Liver (tissue), 3 donors: ENCODE results near the gene PTPN23.

Experiments used
- ATF3 ChIP-seq: IDR thresholded peaks from 2 replicates; pipeline ENCODE4 v1.6.1; 2016; ENCODE audit warnings: antibody characterized with exemption
- CTCF ChIP-seq: fragments of 150-350 bp; IDR thresholded peaks from 2 replicates; pipeline ENCODE4 v1.5.1; 2017; ENCODE audit warnings: improper control_type of control experiment, low read depth, low read length; ENCODE audit not compliant: missing input control
- EGR1 ChIP-seq, 2 donors: IDR thresholded peaks; 2 replicates each; pipeline ENCODE4 v1.6.1; 2016 to 2018; ENCODE audit warnings: antibody characterized with exemption in 2 of 2, low read depth in 2 of 2
- FOXA1 ChIP-seq: IDR thresholded peaks from 2 replicates; pipeline ENCODE4 v1.6.1; 2016; ENCODE audit warnings: antibody characterized with exemption
- GABPA ChIP-seq, 2 donors: IDR thresholded peaks in 1 of 2; conservative IDR thresholded peaks in 1 of 2; 2 replicates each; pipeline ENCODE4 v1.6.1; 2016; ENCODE audit warnings: antibody characterized with exemption in 2 of 2, mild to moderate bottlenecking in 1 of 2, moderate library complexity in 1 of 2
- MAX ChIP-seq: IDR thresholded peaks from 2 replicates; pipeline ENCODE4 v1.6.1; 2016; ENCODE audit warnings: antibody characterized with exemption
- RAD21 ChIP-seq, 2 donors: IDR thresholded peaks; 2 replicates each; pipeline ENCODE4 v1.6.1; 2016; ENCODE audit warnings: antibody characterized with exemption in 2 of 2, mild to moderate bottlenecking in 2 of 2
- SP1 ChIP-seq: IDR thresholded peaks from 2 replicates; pipeline ENCODE4 v1.6.1; 2018; ENCODE audit warnings: antibody characterized with exemption, mild to moderate bottlenecking
- YY1 ChIP-seq: IDR thresholded peaks from 2 replicates; pipeline ENCODE4 v1.6.1; 2016; ENCODE audit warnings: antibody characterized with exemption, mild to moderate bottlenecking
- donor health status: healthy.
- donor health status: healthy.

DNA sequence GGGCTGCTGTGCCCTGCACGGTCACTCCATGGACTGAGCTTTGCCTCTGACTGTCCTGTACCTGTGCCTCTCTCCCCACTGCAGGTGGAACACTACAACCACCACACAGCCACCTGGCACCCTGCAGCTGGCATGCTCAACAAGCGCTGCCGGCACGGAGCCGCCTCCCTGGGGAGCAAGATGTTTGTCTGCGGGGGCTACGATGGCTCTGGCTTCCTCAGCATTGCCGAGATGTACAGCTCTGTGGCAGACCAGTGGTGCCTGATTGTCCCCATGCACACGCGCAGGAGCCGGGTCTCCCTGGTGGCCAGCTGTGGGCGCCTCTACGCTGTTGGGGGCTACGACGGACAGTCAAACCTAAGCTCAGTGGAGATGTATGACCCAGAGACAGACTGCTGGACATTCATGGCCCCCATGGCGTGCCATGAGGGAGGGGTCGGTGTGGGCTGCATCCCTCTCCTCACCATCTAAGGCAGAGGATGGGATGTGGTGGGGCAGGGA lies 37.3 kb upstream of the PTPN23 start:
- TF ChIP-seq CTCF (no peak), MAX (no peak), SP1 (no peak), EGR1 (IDR thresholded peaks at IDR 0.05; ENCODE audit: low read depth in 2 of 2) (no peak), FOXA1 (no peak), RAD21 (IDR thresholded peaks at IDR 0.05) (no peak), YY1 (no peak), ATF3 (no peak), GABPA (IDR thresholded peaks at IDR 0.05 in 1 of 2, conservative IDR thresholded peaks at IDR 0.05 in 1 of 2) (no peak)
